Astrocyte of the spinal cord (primary cell): ENCODE measurements around the gene ANP32B.

Experiments used
- DNase-seq: peaks from one replicate; pipeline ENCODE4 v3.0.0; 2011; ENCODE audit warnings: low read depth, low spot score
- H3K4me3 ChIP-seq: 2 replicates; pipeline ENCODE4 v1.5.1; 2011; ENCODE audit warnings: low read depth, mild to moderate bottlenecking, low read length, moderate library complexity
- in situ Hi-C: cut with HindIII; loops from 2 replicates; pipeline ENCODE4 v1.10.0; 2017; ENCODE audit warnings: low sequenced_read_pairs
- TF ChIP-seq, protein P1 (sequence below): IDR thresholded peaks from 2 replicates; pipeline ENCODE4 v1.5.1; 2012; ENCODE audit warnings: low read depth, mild to moderate bottlenecking, low read length, inconsistent platforms

The ANP32B gene

DNA sequence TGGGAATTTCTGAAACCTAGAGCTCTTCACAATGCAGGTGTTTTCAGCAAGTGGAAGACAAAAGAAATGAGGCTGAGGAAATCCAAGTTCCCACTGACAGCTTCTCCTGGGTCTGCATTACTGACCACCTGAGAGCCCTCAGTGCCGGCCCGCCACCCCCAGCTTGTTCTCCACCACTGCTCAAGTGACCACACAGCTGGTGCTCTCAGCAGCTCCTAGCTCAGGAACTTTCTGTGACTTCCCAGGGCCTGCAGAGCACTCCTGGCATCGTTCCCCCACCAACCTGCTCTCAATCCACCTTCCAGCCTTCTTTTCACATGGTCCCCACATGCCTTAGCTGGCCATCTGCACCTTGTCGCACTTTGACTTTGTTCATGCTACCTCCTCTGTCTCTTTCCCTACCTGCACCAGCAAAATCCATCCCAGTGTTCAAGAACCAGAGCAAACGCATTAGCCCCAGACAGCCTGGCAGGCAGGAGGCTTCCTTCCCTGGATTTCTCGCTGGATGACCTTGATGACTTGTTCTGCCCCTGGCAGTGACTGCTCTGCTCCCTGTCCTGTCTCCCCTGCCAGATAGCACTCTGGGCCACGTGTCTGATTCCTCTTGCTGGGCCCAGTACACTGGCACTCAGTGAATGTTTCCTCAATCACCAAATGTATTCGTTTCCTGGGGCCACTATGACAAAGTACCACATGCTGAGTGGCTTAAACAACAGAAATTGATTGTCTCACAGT is 38.3 kb downstream of the ANP32B start:
- TF ChIP-seq, protein P1, sequence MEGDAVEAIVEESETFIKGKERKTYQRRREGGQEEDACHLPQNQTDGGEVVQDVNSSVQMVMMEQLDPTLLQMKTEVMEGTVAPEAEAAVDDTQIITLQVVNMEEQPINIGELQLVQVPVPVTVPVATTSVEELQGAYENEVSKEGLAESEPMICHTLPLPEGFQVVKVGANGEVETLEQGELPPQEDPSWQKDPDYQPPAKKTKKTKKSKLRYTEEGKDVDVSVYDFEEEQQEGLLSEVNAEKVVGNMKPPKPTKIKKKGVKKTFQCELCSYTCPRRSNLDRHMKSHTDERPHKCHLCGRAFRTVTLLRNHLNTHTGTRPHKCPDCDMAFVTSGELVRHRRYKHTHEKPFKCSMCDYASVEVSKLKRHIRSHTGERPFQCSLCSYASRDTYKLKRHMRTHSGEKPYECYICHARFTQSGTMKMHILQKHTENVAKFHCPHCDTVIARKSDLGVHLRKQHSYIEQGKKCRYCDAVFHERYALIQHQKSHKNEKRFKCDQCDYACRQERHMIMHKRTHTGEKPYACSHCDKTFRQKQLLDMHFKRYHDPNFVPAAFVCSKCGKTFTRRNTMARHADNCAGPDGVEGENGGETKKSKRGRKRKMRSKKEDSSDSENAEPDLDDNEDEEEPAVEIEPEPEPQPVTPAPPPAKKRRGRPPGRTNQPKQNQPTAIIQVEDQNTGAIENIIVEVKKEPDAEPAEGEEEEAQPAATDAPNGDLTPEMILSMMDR = no peak
- in situ Hi-C loops = no loop called here
- no peak overlapping the region for H3K4me3 ChIP-seq
- DNase-seq = no peak

- no peak overlapping the region for H3K4me3 ChIP-seq
- TF ChIP-seq, protein P1 = no peak
- DNase-seq = peak; percentile 46
- in situ Hi-C loops = no loop called here
These were observed 39.3 kb downstream of the ANP32B start for GRCh38 chr9:98022447-98022846.

GRCh38 chr9:98024702-98025101 is 41.6 kb downstream of the ANP32B start:
- in situ Hi-C loops = no loop called here
- DNase-seq = no peak
- no peak overlapping the region for H3K4me3 ChIP-seq
- TF ChIP-seq, protein P1 = no peak

GRCh38 chr9:98031169-98031568 is 48.0 kb downstream of the ANP32B start:
- no peak overlapping the region for H3K4me3 ChIP-seq
- TF ChIP-seq, protein P1 = no peak
- no peak for DNase-seq
- in situ Hi-C loops = no loop called here

DNA sequence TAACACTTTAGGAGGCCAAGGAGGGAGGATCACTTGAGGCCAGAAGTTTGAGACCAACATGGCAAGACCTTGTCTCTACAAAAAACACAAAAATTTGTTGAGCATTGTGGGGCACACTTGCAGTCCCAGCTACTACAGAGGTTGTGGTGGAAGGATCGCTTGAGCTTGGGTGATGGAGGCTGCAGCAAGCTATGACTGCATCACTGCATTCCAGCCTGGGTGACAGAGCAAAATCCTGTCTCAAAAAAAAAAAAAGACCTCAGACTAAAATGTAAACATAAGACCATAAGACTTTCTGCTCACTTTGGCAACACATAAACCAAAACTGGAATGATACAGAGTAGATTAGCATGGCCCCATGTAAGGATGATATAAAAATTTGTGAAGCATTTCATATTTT is 48.8 kb downstream of the ANP32B start:
- peak; percentile 53 for DNase-seq
- H3K4me3 ChIP-seq = no peak overlapping the region
- TF ChIP-seq, protein P1 = no peak
- in situ Hi-C loops = no loop called here

- H3K4me3 ChIP-seq = no peak overlapping the region
- in situ Hi-C loops = no loop called here
- DNase-seq = peak; percentile 67
- TF ChIP-seq, protein P1 = peak; percentile 75
These were observed 51.7 kb downstream of the ANP32B start for GRCh38 chr9:98034593-98035546.
